Measurements from ENCODE around the gene OR4E1.

GRCh38 chr14:21721504-21721903, 47.9 kb upstream of the OR4E1 start:
- no peak for TF ChIP-seq CTCF (IDR thresholded peaks at IDR 0.05)
- no peak for TF ChIP-seq POLR2AphosphoS5 (IDR thresholded peaks at IDR 0.05)

Measured in breast epithelium (tissue), 3 donors.